Stimulated activated CD8-positive, alpha-beta memory T cell treated with anti-CD3 and anti-CD28 coated beads, Interleukin-15, amount 100 ng/mL, for 1 hour (primary cell): ENCODE results near the gene EIF2B5.
A peak's percentile ranks its signal among the peaks of the same experiment; 100 is the strongest.

Experiments used
- DNase-seq: peaks from one replicate; pipeline ENCODE4 v3.0.0-alpha.2; 2020; ENCODE audit warnings: low read depth

EIF2B5 gene

GRCh38 chr3:184174646-184175492 lies 39.7 kb downstream of the EIF2B5 start, which contains the start of gene AP2M1:
AP2M1 (plus strand) TSS chr3:184174855; CDS start chr3:184176994, 2,139 bp downstream.
- DNase-seq, result peak; percentile 94

- no peak for DNase-seq
Measured at GRCh38 chr3:184175506-184175905, 40.3 kb downstream of the EIF2B5 start.

- no peak for DNase-seq
Measured at GRCh38 chr3:184175981-184176376, 40.8 kb downstream of the EIF2B5 start.

- no peak for DNase-seq
Measured at GRCh38 chr3:184176377-184177330, 41.5 kb downstream of the EIF2B5 start.

- no peak for DNase-seq
Measured at GRCh38 chr3:184177331-184177731, 42.2 kb downstream of the EIF2B5 start.

- DNase-seq, result no peak
Measured at GRCh38 chr3:184177767-184178306, 42.7 kb downstream of the EIF2B5 start.

- no peak for DNase-seq
Measured at GRCh38 chr3:184178521-184179138, 43.5 kb downstream of the EIF2B5 start.

- no peak for DNase-seq
Measured at GRCh38 chr3:184180165-184180564, 45.0 kb downstream of the EIF2B5 start.

GRCh38 chr3:184181596-184181995 lies 46.4 kb downstream of the EIF2B5 start:
- no peak for DNase-seq

GRCh38 chr3:184183679-184184078 lies 48.5 kb downstream of the EIF2B5 start:
- no peak for DNase-seq

GRCh38 chr3:184184546-184185230 lies 49.5 kb downstream of the EIF2B5 start:
- no peak for DNase-seq

- DNase-seq, result peak; percentile 97
Measured at GRCh38 chr3:184185461-184186183, 50.5 kb downstream of the EIF2B5 start.

GRCh38 chr3:184186184-184186901 lies 51.2 kb downstream of the EIF2B5 start, which contains the start of gene ABCF3:
ABCF3 (plus strand) TSS chr3:184186199; CDS start chr3:184186208, 9 bp downstream.
- no peak for DNase-seq

GRCh38 chr3:184186902-184187207 lies 51.7 kb downstream of the EIF2B5 start:
- no peak for DNase-seq

- DNase-seq, result no peak
Measured at GRCh38 chr3:184188080-184188479, 52.9 kb downstream of the EIF2B5 start.

GRCh38 chr3:184189421-184189820 lies 54.3 kb downstream of the EIF2B5 start:
- DNase-seq, result no peak

- DNase-seq, result no peak
Measured at GRCh38 chr3:184192889-184193288, 57.7 kb downstream of the EIF2B5 start.

- DNase-seq, result no peak
Measured at GRCh38 chr3:184193991-184194539, 58.9 kb downstream of the EIF2B5 start.
